Stimulated activated CD4-positive, alpha-beta T cell treated with anti-CD3 and anti-CD28 coated beads, Interleukin-4, amount 100 ng/mL, for 4 hours (primary cell): ENCODE results near the gene SEC14L6.

Experiments
- DNase-seq, 2 experiments: peaks; one replicate each; pipeline ENCODE4 v3.0.0-alpha.2; 2020

The SEC14L6 gene

GRCh38 chr22:30535182-30535581, 11.4 kb downstream of the SEC14L6 start:
- DNase-seq = no peak

GRCh38 chr22:30531651-30532608, 14.6 kb downstream of the SEC14L6 start:
- DNase-seq = no peak

GRCh38 chr22:30526656-30527055, 19.9 kb downstream of the SEC14L6 start:
- no peak for DNase-seq

GRCh38 chr22:30523646-30524489, 22.7 kb downstream of the SEC14L6 start:
- DNase-seq = no peak

- DNase-seq = no peak
Measured at GRCh38 chr22:30521368-30522156, 25.0 kb downstream of the SEC14L6 start.

GRCh38 chr22:30519842-30520425, 26.6 kb downstream of the SEC14L6 start:
- DNase-seq = no peak

GRCh38 chr22:30516731-30517130, 29.8 kb downstream of the SEC14L6 start:
- DNase-seq = no peak

- no peak for DNase-seq
Measured at GRCh38 chr22:30516273-30516672, 30.3 kb downstream of the SEC14L6 start.

GRCh38 chr22:30514252-30514651, 32.3 kb downstream of the SEC14L6 start:
- no peak for DNase-seq

GRCh38 chr22:30513462-30513861, 33.1 kb downstream of the SEC14L6 start:
- DNase-seq = no peak

GRCh38 chr22:30511911-30512310, 34.6 kb downstream of the SEC14L6 start:
- DNase-seq = no peak

- DNase-seq = no peak
Measured at GRCh38 chr22:30511109-30511508, 35.4 kb downstream of the SEC14L6 start.

GRCh38 chr22:30508216-30508615, 38.3 kb downstream of the SEC14L6 start:
- no peak for DNase-seq

GRCh38 chr22:30507670-30508069, 38.9 kb downstream of the SEC14L6 start:
- DNase-seq = no peak

- DNase-seq = no peak
Measured at GRCh38 chr22:30506507-30506968, 40.0 kb downstream of the SEC14L6 start.

- DNase-seq = no peak
Measured at GRCh38 chr22:30503551-30503950, 43.0 kb downstream of the SEC14L6 start.

- DNase-seq = no peak
Measured at GRCh38 chr22:30502911-30503310, 43.6 kb downstream of the SEC14L6 start.

GRCh38 chr22:30502153-30502552, 44.4 kb downstream of the SEC14L6 start:
- no peak for DNase-seq

GRCh38 chr22:30500628-30501027, 45.9 kb downstream of the SEC14L6 start:
- no peak for DNase-seq

GRCh38 chr22:30497466-30498150, 48.9 kb downstream of the SEC14L6 start:
- DNase-seq = no peak

GRCh38 chr22:30495041-30495784, 51.3 kb downstream of the SEC14L6 start:
- DNase-seq = no peak
